IMR-90 (cell line): ENCODE results near the gene C2orf49. TPM values are rescaled to one million over a fixed set of nuclear protein-coding genes. Genes with fewer than 3 reads are reported as not detected.
A peak's percentile ranks its signal among the peaks of the same experiment; 100 is the strongest.

Experiments used
- CTCF ChIP-seq: conservative IDR thresholded peaks from 2 replicates; pipeline ENCODE4 v1.5.1; 2012; ENCODE audit warnings: mild to moderate bottlenecking, low read depth, low read length, improper control_type of control experiment
- polyA plus RNA-seq, 3 experiments: library from polyadenylated mRNA; depleted of rRNA; stranded (reverse); fragments of >200 nt; gene quantifications; 2 replicates each; pipeline ENCODE4 v1.2.3, GENCODE V29; 2012; ENCODE audit warnings: low replicate concordance in 1 of 3
- total RNA-seq: library from RNA; depleted of rRNA; stranded (reverse); fragments of >200 nt; gene quantifications from 2 replicates; pipeline ENCODE4 v1.2.3, GENCODE V29; 2012; rRNA removed

The C2orf49 gene
- total and polyA plus RNA-seq, 2 of the 4 experiments (the other 2 are of a cell fraction): 3.8 to 8.5 TPM

DNA sequence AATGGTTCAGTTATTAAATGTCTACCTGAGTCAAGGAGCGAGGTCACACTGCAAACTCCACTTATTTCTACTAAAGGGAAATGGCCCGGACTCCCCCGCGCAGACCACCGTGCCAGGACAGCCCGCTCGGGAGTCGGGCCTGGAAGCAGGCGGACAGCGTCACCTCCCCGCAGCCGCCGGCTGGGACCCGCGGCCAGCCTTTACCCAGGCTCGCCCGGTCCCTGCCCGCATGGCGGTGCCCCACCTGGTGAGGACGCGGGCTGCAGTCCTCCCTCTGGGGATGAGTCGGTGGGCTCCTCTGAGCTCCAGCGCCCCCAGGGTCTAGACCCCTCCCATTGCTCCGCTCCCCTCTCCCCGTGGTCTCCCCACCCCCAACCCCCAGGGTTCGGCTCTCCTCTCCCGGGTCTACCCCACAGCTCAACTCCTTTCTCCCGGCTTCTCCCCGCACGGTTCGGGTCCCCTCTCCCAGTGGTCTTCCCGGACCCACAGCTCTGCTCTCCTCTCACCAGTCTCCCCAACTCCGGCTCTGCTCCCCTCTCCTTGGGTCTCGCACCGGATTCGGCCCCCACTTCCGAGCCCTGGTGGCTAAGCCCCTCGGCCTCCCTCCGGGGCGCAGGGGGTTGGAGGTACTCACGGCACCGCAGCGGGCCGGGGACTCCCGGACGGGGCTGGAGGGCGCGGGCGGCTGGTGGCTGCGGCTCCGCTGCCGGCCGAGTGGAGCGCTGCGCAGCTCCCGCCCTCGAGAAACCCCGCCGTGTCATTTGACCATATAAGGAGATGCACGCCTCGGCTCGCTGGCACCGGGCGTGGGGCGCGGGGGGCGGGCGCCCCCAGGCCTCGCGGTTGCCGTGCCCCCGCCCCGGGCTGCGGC lies 61.2 kb downstream of the C2orf49 start, which contains the start of gene FHL2 (continued):
- peak; percentile 60 for TF ChIP-seq CTCF

Other genes starting within 250 kb of the C2orf49 start
- not detected in 2 replicates for gene GPR45, start 95.8 kb upstream of the C2orf49 start, total RNA-seq
- gene GPR45, start 95.8 kb upstream of the C2orf49 start, polyA plus RNA-seq (2012; rRNA removed): not detected in 2 replicates
- 8.9 and 10.4 TPM in 2 replicates for gene TGFBRAP1, start 7.8 kb upstream of the C2orf49 start, total RNA-seq
- 6.9 and 7.2 TPM in 2 replicates for gene TGFBRAP1, start 7.8 kb upstream of the C2orf49 start, polyA plus RNA-seq (2012; rRNA removed)
- gene FHL2, start 61.5 kb downstream of the C2orf49 start, total RNA-seq: 373 and 464 TPM in 2 replicates
- 550 and 574 TPM in 2 replicates for gene FHL2, start 61.5 kb downstream of the C2orf49 start, polyA plus RNA-seq (2012; rRNA removed)